Suprapubic skin (tissue), 4 donors: ENCODE measurements around the gene NR2F2.

Experiments used
- EP300 ChIP-seq: sonication (generic); formaldehyde crosslinking; IDR thresholded peaks from one replicate; pipeline ENCODE4 v1.6.1; 2017; ENCODE audit warnings: antibody characterized with exemption
- POLR2A ChIP-seq, 2 donors: fragments of 450-650 bp; IDR thresholded peaks; one replicate each; pipeline ENCODE4 v1.6.1; 2017; ENCODE audit warnings: antibody characterized with exemption in 2 of 2, mild to moderate bottlenecking in 2 of 2, moderate library complexity in 2 of 2
- POLR2AphosphoS5 ChIP-seq, 3 donors: sonication (generic); formaldehyde crosslinking; IDR thresholded peaks; one replicate each; pipeline ENCODE4 v1.6.1; 2017; ENCODE audit warnings: antibody characterized with exemption in 3 of 3
- TF ChIP-seq, protein P1 (sequence below), 2 donors: fragments of 200-600 bp in 1 of 2; fragments of 450-650 bp in 1 of 2; sonication (generic) in 1 of 2; IDR thresholded peaks; one replicate each; pipeline ENCODE4 v1.5.1; 2016 to 2019; ENCODE audit warnings: antibody characterized with exemption in 2 of 2, mild to moderate bottlenecking in 1 of 2, moderate library complexity in 1 of 2

DNA sequence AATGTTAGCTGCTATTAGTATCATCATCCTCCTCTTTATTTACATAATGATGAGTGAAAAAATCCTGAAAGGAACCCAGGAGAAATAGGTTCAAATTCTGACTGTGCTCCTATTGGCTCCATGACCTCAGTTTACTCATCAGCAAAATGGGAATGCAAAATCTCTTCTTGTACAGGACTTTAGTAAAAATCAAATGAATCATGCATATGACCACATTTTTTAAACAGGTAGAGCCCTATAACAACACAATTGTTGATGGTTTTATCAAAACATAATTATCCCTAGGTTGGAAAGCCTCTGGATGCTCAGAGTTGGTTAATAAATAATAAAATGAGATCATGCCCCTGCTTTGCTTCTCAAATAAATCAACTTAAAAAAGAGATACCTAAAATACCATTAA lies 16.0 kb upstream of the NR2F2 start:
- TF ChIP-seq POLR2AphosphoS5 (IDR thresholded peaks at IDR 0.05) (no peak), POLR2A (IDR thresholded peaks at IDR 0.05) (no peak), EP300 (no peak)
- TF ChIP-seq, protein P1, sequence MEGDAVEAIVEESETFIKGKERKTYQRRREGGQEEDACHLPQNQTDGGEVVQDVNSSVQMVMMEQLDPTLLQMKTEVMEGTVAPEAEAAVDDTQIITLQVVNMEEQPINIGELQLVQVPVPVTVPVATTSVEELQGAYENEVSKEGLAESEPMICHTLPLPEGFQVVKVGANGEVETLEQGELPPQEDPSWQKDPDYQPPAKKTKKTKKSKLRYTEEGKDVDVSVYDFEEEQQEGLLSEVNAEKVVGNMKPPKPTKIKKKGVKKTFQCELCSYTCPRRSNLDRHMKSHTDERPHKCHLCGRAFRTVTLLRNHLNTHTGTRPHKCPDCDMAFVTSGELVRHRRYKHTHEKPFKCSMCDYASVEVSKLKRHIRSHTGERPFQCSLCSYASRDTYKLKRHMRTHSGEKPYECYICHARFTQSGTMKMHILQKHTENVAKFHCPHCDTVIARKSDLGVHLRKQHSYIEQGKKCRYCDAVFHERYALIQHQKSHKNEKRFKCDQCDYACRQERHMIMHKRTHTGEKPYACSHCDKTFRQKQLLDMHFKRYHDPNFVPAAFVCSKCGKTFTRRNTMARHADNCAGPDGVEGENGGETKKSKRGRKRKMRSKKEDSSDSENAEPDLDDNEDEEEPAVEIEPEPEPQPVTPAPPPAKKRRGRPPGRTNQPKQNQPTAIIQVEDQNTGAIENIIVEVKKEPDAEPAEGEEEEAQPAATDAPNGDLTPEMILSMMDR (IDR thresholded peaks at IDR 0.05): no peak
